ENCODE measurements around the gene MAGI2.
A peak's percentile ranks its signal among the peaks of the same experiment; 100 is the strongest.

Gene MAGI2

DNA sequence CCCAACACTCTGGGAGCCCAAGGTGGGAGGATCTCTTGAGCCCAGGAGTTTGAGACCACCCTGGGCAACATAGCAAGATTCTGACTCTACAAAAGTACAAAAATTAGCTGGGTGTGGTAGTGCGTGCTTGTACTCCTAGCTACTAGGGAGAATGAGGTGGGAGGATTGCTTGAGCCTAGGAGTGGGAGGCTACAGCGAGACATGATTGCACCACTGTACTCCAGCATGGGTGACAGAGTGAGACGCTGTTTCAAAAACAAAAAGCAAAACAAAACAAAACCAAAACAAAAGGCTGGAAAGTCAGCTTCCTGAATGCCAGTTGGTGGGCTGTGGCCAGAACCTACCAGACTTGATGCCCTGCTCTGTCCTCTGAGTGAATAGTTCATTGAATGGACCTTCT, 1412.0 kb downstream of the MAGI2 start:
- DNase-seq, result peak; percentile 20 to 62

DNA sequence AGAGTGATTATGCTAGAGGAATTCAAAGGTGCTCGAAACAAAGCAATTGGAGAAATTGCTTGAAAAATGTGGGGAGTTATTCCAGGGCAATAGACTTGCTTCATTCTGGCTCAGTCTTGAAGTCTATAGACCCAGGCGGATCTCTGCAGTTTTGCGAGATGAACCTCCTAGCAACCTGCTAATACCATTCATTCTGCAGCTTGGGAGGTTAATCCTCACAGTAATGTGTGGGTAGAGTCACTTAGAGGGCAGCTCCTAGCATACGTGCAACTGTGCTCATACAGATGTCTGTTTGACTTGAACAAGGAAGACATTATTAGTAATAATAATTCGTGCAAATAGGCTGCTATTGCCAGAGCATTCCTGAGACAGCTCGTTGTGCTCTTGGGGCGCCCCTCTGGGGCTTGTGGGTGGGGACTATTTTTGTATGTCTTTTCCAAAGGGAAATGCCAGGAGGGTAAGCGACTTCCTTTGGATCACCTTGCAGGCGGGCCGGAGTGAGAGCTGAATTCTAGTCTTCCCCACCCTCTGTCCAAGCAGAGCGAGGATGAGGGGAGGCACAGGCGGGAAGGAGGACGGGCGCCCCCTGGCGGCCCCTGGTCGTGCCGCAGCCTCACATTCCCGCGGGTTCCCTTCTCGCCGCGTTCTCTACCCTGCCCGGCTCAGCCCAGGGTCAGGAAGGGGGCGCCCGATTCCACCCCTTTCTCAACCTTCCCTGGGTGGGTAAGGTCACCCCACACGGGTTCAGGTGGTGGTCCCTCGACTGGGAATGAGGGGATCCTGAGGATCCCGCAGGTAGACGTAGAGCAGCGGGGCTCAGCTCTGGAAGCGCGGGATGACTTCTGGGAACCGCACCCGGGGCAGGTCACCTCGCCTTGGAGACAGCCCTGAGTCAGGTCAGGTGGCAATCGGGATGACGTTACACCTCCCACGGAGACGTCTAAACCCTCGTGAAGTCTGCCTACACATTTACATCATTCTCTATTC, 1413.4 kb downstream of the MAGI2 start:
- peak; percentile 9 to 66 for DNase-seq

DNA sequence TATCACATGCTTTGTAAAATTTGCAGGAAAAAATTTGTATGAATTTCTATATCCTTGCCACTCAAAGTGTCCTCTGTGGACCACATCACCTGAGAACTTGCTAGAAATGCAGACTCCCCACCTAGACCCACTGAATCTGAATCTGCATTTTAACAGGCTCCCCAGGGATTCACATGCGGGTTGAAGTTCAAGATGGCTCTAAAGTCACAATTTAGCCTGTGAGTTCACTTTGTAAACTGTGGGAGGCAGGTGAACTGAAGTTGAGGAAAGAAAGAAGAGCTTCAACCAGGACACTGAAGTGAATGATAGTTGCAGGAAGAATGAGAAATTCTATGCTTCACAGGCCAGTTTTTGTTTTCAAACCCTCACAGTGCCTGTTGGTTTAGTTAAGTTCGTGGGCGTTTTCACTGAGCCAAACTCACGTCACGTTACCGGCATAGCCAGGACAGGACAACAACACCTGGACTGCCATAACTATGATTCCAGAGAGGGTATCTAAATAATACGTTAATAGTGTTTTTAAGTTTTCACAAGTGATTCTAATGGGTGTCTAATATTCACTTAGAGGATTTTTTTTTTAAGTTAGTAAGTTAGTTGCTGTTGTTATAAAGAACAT, 1414.9 kb downstream of the MAGI2 start:
- DNase-seq, result no peak

DNA sequence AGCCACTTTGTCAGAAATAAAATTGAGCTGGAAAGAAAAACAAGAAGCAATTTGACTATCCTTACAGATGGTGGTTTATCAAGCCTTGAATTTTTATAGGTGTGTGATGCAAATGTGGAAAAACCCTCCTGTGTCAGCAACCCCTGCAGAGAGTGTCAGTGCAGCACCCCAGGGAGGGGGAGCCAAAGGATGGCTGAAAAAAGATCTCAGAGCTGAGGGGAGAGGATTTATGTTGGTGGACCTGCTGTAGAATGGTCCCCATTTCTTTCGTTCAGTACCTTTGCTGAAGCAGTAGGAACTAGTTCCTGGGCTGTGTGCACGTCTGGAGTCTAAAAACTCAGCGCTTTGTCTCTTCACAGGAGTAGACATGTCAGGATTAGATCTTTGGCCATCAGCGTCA, 1415.9 kb downstream of the MAGI2 start:
- DNase-seq, result no peak

DNA sequence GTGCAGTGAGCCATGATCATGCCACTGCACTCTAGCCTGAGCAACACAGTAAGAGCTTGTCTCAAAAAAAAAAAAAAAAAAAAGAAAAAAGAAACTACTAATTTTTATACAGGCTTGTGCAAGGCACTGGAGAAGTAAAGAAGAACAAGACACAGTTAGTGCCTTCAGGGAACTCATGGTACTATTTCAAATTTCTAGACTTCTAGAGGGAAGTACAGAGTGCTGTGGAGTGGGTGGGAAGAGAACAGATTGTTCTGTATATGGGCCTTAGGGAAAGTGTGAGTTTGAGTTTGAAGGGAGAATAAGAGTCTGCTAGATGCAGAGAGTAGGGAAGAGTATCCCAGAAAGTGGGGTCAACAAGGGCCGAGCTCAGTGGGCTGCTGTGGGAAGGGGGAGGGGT, 1420.1 kb downstream of the MAGI2 start:
- peak; percentile 42 to 62 for DNase-seq

GRCh38 chr7:78026492-78026891, 1427.0 kb downstream of the MAGI2 start:
- DNase-seq, result no peak

GRCh38 chr7:78024591-78024990, 1428.9 kb downstream of the MAGI2 start:
- DNase-seq, result no peak

GRCh38 chr7:78023191-78023590, 1430.3 kb downstream of the MAGI2 start:
- no peak for DNase-seq

GRCh38 chr7:78022165-78022564, 1431.3 kb downstream of the MAGI2 start:
- no peak for DNase-seq

DNA sequence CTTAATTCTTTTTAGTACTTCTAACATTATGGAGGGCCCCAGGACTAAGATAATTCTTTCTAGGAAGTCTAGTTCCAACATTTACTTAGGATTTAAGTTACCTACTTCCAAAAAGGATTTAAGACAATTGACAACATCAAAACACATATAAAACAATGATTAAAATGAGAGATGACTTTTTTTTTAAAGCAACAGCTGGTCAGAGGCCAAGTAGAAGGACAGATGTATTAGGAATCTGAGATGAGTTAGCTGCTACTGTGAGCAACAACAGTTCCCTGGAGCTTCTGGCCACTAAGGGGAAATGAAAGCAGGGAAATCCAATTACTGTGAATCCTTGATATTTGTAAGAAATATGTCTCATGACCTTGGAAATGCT, 1432.6 kb downstream of the MAGI2 start:
- DNase-seq, result peak; percentile 25 to 26

- peak; percentile 69 to 86 for DNase-seq
Measured at GRCh38 chr7:78020136-78020873, 1433.2 kb downstream of the MAGI2 start.

DNA sequence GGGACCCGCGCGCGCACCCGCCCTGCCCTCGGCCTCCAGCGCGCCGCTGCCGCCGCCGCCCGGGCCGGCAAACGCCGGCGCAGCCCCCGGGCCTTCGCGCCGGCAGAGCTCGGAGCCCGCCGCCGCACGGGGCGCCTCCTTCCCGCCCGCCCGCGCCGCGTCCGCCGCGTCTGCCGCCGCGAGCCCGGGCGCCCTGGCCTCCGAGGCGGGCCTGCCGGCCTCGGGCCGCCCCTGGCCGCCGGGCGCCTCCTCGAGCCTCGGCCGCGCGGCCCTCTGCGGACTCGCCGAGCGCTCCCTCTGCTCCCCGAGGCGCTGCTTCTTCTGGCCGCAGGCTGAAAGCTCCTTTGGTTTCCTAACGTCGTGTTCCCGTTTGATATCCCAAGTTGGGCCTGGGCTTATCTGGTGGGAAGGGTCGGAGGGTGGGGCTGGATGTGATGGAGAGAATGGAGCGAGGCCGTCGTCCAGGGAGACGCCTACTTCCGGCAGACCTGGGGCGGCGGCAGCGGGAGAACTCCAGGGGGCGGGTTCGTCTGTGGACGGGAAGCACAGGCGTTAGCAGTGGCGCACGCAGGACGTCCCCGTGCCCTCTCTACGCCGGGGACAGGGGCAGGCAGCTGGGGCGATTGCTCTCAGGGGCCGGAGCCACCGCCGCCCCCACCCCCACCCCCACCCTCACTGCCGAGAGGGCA, 1433.9 kb downstream of the MAGI2 start:
- peak; percentile 55 to 60 for DNase-seq

- peak; percentile 2 to 7 for DNase-seq
Measured at GRCh38 chr7:78018641-78019446, 1434.6 kb downstream of the MAGI2 start.

DNA sequence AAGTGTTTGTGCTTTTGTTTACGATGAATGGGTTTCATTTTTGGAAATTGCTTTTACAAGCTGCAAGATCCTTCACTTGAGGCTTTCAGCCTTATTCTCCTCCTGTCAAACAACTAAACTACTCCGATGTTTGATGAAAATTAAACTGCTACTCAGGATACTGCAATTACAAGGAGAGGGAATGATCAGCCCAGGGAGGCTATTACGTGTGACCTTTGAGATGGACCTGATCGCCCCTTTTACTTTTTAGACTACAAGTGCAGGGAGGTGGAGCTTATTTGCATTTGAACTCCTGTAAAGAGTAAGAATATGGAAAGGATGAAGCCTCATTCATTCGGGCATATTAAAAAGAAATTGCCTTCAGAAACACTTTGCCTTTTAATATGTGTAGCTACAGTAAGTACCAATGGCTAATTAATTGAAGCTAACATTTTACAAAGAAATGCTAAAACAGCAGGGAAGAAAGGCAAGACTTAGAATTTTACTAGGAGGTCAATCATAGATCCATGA, 1435.8 kb downstream of the MAGI2 start:
- DNase-seq, result no peak

DNA sequence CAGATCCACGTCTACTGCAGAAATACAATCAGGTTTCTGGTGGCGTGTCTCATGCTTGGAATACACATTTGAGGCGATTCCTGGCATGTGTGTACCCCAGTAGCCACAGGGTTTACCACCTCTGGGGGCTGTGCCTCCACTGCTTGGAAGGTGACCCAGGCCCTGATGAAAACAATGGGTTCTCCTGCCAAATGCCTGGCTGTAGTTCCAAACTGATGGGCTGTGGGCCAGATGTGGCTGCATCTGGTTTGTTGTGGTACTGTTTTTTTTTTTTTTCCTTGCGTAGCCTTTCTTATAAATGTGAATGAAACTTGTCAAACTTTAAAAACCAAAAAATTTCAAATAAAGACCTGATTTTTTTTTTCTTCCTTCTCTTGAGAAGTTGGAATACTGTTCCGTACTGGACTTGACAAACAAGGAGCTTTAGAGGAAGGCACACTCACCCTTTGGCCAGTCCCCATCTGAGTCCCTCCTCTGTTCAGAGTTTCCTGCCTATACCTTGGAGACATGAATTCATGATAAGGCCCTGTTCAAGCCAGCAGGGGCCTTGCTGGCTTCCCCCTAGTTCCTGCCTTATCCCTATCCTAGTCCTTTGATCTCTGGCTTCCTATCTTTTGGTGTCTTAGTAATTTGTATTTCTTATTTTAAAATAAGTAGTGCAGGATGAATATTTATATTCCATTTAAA, 1437.8 kb downstream of the MAGI2 start:
- DNase-seq, result no peak

DNA sequence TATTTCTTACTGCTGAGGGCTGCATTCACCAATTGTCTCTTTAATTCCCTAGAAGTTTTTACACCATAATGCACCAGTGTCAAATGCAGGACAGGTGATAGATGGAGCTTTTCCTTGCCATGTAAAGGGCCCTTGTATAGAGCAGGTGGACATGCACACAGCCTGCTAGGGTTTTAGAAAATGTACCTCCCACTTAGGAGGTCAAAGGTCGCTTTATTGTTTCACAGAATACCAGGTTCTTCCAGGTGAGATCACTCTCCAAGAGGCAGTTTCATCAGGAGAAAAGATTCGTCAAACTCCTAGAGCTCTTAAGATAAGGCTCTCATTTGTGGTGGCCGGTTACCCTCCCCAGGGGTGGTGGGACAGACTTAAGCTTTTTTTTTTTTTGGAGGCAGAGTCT, 1439.1 kb downstream of the MAGI2 start:
- no peak for DNase-seq

- no peak for DNase-seq
Measured at GRCh38 chr7:78013386-78013785, 1440.1 kb downstream of the MAGI2 start.

GRCh38 chr7:78011642-78012041, 1441.8 kb downstream of the MAGI2 start:
- no peak for DNase-seq

DNA sequence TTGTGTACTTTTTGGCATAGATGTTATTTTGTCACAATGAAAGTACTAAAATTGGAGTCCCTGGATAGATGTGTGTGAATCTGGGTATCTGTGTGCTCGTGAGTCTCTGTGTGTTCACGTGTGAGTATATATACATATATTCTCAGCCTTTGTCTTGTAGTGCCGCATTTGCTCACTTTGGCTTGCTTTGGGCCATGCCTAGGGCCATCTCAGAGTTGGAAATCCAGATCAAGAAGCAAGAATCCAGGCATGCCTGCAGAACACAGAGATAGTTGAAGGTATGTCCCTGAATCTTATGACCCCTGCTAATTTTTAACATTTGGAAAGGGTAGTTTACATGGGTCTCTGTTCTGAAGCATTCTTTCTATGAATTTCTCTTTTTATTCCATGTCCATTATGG, 1446.2 kb downstream of the MAGI2 start:
- DNase-seq, result no peak

DNA sequence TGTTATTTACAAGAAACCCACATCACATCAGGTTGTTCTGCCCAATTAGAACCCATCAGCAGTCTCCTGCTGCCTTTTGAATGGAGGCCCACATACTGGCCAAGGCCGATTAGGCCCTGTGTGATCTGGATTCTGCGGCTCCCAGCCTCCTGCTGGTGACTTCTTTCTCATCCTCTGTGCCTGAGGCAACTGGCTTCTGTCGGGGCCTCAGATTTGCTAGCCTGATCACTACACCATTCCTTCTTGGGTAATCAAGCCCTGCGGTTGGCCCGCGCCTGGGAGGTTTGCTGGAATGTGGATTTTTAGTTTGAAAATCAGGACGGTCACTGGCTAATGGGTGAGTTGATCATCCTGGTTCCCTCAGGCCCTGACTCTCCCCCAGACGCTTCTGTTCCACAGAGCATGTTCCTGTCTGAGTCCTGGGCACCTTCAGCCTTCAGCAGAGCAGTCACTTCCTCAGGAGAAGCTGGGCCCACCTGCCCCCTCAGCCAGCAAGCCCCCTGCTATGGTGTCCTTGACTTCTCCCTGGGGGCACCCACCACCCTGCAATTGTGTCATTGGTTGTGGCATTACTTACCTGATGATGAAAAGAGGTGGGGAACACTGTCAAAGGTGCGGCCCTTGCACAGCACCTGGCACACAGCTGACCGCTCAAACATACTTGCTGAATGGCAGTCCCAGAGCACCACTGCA, 1447.3 kb downstream of the MAGI2 start:
- no peak for DNase-seq

- DNase-seq, result no peak
Measured at GRCh38 chr7:78002715-78003114, 1450.8 kb downstream of the MAGI2 start.

All from inflammatory macrophage treated with lipopolysaccharide for 1 hour (primary cell).